Measurements from ENCODE around the gene ALDH8A1.

ALDH8A1 gene

DNA sequence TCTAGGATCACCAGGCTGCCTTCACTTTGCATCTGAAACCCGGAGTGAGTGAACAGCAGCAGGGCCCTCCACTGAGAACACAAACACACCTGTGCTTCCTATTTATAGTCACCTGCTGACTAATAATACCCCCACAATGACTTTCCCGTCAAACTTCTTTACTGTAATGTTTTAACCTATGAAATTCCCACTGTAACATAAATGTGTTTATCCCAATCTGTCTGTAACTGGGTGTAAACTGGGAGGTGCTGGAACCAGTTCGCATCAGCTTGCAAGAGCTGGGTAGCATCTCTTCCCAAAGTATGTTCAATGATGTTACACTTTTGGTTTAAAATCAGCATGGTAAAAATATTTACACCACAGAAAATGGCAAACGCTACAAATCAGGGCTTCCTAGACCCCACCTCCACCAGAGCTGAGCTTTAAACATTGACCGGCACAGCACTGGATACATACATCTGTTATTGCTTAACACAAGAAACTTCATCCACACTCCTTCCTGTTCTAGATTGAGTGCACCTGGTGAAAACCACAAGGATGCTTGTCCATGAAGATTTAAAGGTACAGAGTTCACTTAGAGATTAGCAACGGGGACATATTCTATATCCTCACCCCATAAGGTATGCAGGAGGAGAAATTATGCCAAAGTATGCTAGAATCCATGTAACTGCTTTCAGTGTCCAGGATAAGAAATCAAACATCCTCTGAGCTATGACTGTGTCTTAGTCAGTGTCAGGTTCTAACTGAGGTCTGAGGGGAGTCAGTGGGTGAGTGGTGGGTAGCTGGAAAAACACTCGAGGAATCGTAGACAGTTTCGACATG, 79.0 kb downstream of the ALDH8A1 start:
- TF ChIP-seq, protein P1, sequence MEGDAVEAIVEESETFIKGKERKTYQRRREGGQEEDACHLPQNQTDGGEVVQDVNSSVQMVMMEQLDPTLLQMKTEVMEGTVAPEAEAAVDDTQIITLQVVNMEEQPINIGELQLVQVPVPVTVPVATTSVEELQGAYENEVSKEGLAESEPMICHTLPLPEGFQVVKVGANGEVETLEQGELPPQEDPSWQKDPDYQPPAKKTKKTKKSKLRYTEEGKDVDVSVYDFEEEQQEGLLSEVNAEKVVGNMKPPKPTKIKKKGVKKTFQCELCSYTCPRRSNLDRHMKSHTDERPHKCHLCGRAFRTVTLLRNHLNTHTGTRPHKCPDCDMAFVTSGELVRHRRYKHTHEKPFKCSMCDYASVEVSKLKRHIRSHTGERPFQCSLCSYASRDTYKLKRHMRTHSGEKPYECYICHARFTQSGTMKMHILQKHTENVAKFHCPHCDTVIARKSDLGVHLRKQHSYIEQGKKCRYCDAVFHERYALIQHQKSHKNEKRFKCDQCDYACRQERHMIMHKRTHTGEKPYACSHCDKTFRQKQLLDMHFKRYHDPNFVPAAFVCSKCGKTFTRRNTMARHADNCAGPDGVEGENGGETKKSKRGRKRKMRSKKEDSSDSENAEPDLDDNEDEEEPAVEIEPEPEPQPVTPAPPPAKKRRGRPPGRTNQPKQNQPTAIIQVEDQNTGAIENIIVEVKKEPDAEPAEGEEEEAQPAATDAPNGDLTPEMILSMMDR (IDR thresholded peaks at IDR 0.05) = no peak
- no peaks in the 10 kb centered on the region for H3K27me3 ChIP-seq
- H3K27ac ChIP-seq = no peak overlapping the region
- no peak overlapping the region for H3K4me3 ChIP-seq
- H3K4me1 ChIP-seq = no peaks in the 10 kb centered on the region
- no peaks in the 10 kb centered on the region for H3K36me3 ChIP-seq
- H3K9me3 ChIP-seq = no peaks in the 10 kb centered on the region
- DNase-seq = no peak
- intact Hi-C loops (cut with DNase I; ENCODE audit: low total_unique reads) = no loop called here

DNA sequence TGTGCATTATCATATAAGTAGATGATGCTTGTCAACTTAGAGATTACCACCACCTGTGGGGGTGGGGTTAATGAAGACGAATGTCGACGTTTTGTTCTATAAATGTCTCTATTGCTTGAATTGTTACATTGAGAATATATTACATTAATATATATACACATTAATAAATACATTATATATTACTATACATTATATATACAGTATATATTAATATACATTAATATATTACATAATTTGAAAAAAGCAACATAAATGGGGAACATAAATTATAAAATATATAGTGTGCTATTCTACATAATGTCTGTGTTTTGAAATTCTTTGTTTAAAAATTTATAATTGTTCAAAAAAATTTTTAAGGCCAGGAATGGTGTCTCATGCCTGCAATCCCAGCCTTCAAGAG, 81.1 kb downstream of the ALDH8A1 start:
- no peak overlapping the region for H3K4me3 ChIP-seq
- no peaks in the 10 kb centered on the region for H3K27me3 ChIP-seq
- no peaks in the 10 kb centered on the region for H3K36me3 ChIP-seq
- TF ChIP-seq, protein P1 (IDR thresholded peaks at IDR 0.05) = no peak
- H3K9me3 ChIP-seq = no peaks in the 10 kb centered on the region
- H3K27ac ChIP-seq = no peak overlapping the region
- H3K4me1 ChIP-seq = no peaks in the 10 kb centered on the region
- intact Hi-C loops (cut with DNase I; ENCODE audit: low total_unique reads) = no loop called here
- no peak for DNase-seq

All from tibial artery (tissue), 4 donors.